Measurements from ENCODE around the gene CACNA1I.

CACNA1I gene

DNA sequence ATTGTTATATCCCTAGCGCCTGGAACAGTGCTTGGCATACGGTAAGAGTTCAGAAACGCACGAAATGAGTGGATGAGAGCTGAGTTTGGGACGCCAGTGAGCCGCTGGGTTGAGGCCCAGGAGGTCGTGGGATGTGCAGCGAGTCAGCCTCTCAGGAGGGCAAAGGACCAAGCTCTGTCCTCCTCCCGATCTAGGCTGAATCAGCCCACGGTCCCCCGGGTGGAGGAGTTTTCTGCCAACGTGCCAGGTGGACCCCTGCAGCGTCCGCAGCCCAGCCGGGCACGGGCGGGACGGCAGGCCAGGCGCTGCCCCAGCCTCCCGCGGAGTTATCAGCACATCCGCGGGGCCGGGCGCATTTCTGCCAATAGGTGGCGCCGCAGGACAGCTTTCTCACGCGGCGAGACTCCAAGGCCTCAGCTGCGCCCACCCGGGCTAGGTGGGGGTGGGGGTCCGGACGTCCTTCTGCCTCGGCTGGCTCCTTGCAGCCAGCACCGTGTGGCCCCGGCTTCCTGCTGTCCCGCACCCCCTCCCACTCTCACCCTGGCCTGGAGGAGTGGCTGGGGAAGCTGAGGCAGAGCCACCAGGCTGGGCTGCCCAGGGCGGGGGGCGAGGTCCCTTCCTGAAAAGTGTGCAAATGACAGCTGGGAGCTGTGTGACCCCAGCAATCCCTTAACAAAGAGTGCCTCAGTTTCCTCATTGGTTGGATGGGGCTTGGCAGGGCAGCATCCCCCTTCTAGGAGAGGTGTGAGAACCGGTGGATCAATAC, 35.8 kb upstream of the CACNA1I start:
- in situ Hi-C loops (cut with MboI; ENCODE audit: low sequenced_read_pairs), result loop anchor here (5.0 to 25.0 kb wide), 2 partner anchors 498 to 803 kb away; partner anchors contain the start of gene ADSL

DNA sequence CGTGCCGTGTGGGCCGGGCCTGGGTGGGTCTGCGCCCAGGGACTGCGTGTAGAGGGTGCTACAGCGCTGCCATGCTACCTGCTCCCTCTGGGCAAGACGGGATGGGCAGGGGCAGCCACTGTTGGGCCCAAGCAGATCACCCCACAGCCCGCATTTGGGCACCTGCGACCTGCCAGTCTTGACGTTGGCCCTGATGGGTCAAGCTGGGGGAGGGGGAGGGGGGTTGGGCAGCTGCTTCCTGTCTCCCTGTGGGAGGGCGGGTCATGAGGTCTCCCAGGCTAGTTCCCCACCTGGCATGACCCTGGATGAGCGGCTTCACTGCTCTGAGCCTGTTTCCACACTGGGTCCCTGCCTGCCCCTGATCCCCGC, 35.2 kb upstream of the CACNA1I start:
- in situ Hi-C loops (cut with MboI; ENCODE audit: low sequenced_read_pairs), result loop anchor here (5.0 to 25.0 kb wide), 2 partner anchors 497 to 802 kb away; partner anchors contain the start of gene ADSL

DNA sequence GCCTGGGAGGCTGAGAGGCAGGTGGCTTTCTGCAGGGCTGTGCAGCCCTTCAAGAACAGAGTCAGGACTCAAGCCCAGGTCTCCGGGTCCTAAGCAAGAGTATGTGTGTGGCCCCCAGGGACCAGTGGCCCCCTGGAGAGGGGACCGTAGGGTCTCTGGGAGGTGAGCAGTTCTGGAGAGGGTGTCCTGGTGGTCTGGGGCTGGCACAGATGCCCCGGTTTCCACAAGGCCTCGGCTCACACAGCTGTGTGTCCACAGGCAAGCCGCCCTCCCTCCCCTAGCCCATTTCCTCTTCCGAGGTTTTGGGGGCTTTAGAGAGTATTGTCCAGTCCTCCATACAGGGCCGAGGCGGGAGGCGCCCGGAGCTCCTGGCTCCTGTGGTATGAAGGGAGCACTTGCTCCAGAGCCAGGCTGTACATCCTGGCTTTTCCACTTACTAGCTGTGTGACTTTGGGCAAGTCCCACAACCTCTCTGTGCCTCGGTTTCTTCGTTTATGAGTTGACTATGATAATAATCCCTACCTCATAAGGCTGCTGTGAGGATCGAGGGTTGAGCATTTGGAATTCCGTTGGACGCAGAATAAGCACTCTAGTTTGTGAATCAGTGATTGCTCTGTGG, 34.6 kb upstream of the CACNA1I start:
- in situ Hi-C loops (cut with MboI; ENCODE audit: low sequenced_read_pairs), result loop anchor here (5.0 to 25.0 kb wide), 2 partner anchors 496 to 801 kb away; partner anchors contain the start of gene ADSL

DNA sequence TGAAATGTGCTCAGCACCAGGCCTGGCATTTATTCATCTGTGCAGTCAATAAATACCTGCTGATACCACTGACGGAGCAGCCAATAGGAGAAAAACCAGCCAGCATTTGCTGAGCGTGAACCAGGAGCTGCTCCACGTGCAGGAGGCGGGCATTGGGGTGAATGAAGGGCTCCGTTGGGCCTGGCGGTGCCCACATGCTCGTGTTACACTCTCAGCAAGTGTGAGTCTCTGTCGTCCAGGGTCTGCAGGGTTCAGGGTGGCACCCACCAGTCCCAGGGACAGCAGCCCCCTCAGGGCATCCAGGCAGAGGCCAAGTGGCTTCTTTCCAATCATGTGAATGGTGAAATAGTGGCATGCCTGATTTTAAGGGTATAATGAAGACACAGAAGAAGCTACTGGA, 33.8 kb upstream of the CACNA1I start:
- in situ Hi-C loops (cut with MboI; ENCODE audit: low sequenced_read_pairs), result loop anchor here (5.0 to 25.0 kb wide), 2 partner anchors 496 to 801 kb away; partner anchors contain the start of gene ADSL

DNA sequence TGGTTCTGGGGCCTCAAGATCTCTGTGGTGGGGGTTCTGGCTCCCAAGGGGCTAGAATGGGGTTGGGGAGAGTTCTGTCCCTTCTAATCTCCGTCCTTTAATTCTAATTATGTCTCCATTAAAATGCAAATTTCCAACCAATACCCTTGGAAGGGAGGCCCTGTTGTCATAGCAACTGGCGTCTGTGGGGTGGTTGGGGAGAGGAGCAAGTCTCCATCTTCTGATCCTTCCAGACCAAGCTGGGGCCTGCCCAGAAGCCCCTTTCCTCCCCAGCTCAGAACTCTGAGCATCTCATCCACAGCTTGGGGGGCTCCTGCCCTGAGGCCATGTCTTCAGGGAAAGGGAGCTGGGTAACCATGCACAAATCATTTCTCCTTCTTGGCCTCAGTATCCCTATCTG, 32.6 kb upstream of the CACNA1I start:
- in situ Hi-C loops (cut with MboI; ENCODE audit: low sequenced_read_pairs), result loop anchor here (5.0 to 25.0 kb wide), 2 partner anchors 494 to 799 kb away; partner anchors contain the start of gene ADSL

DNA sequence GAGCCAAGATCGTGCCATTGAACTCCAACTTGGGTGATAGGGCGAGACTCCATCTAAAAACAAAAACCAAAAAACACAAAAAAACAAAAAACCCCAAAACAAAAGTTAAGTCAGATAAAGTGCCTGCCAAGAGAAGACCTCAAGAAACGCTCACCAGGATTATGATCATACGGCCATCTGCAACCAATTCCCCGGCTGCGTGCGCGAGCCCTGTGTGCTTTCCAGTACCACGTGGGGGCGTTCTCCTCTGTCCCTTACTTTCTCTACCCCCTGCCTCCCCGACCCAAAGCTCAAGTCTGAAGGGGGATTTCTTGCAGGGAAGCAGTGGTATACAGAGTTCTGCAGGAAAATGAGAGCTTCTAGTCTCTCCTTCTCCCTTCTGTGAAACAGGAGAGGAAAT, 27.5 kb upstream of the CACNA1I start:
- in situ Hi-C loops (cut with MboI; ENCODE audit: low sequenced_read_pairs), result loop anchor here (25.0 kb wide), 1 partner anchor 794 kb away; the partner anchor contains the start of gene ADSL

DNA sequence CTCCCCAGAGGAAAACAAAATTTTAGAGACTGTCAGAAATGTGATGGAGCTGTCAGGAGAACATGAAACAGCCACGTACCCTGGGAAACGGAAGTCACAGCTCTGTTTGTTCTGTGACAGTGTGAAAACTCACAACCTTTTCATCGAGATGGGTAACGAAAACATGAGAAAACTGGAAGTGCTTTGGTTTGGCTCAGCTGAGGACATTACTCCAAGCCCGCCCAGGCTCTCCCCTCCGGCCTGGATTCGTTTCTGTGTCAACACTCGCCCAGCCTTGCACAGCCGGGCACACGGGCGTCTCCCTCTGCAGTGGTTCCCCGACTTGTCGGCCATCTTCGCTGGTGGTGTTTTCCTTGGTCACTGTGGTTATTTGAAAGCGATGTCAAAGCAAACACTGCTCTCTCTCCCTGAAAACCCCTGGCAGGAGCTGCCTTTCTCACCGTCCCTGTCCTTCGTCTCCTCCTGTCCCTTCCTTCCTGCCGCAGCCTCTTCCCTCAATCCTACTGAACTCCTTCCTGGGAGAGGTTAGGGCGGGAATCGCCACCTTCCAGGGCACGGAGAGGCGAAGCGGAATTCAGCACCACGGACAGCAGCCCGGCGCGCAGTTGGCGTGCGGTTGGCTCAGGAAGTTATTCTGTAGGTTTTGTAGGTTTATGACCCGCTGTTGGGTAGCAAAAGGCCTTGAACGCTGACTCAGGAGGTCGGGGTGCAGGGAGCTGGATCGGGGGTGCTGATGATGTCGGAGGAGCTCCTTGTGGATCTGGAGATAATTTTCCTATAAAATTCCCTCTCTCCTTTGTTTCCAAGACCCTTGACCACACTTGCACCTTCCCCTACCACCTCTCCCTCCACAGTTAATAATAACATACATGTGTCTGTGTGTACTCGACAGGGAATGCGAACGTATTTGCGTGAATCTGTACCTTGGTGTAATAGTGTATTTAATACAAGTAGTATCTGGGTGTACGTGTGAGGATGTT, 24.9 kb upstream of the CACNA1I start:
- in situ Hi-C loops (cut with MboI; ENCODE audit: low sequenced_read_pairs), result loop anchor here (25.0 kb wide), 1 partner anchor 792 kb away; the partner anchor contains the start of gene ADSL

DNA sequence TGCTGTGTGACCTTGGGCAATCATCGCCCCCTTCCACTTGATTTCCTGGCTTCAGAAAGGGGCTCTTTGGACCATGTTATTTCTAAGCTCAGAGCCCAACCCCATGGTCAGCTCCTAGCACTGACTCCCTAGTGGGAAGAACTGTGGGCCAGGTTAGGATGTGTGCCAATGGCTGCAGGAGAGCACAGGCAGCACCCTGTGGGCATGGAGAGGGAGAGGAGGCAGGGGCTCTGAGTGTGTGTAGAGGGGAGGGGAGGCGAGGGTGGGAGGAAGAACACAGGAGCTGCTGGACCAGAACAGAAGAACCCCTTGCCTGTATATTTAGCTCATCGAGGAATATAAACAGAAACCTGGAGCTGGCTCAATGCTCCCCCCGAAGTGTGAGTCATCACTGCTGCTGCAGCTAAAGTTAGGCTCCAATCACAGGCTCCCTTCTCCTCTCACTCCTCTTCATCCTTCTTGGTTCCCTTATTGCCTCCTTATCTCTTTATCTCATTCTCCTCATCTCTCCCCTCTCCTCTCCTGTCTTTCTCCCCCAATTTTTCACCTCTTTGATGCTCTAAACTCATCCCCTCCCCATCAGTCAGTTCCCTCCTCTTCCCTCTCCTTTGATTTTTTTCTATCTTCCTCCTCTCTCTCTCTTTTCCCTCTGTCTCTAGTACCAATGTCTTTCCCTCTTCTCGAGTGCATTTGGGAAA, 23.5 kb upstream of the CACNA1I start:
- in situ Hi-C loops (cut with MboI; ENCODE audit: low sequenced_read_pairs), result loop anchor here (25.0 kb wide), 1 partner anchor 790 kb away; the partner anchor contains the start of gene ADSL

DNA sequence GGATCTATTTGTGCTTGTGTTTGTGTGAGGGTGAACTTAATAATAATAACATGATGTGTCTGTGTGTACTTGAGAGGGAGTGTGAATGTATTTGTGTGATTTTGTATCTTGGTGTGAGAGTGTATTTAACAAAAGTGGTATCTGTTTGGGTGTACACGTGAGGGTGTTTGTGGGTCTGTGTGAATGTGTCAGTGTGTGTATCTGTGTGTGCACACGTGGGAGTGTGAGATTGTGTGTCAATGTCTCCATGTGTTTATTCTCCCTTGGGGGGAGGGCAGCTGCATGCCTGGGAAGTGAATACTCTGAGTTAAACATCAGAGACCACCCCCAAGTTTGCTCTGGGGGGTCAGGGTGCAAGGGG, 23.0 kb upstream of the CACNA1I start:
- in situ Hi-C loops (cut with MboI; ENCODE audit: low sequenced_read_pairs), result loop anchor here (25.0 kb wide), 1 partner anchor 790 kb away; the partner anchor contains the start of gene ADSL

DNA sequence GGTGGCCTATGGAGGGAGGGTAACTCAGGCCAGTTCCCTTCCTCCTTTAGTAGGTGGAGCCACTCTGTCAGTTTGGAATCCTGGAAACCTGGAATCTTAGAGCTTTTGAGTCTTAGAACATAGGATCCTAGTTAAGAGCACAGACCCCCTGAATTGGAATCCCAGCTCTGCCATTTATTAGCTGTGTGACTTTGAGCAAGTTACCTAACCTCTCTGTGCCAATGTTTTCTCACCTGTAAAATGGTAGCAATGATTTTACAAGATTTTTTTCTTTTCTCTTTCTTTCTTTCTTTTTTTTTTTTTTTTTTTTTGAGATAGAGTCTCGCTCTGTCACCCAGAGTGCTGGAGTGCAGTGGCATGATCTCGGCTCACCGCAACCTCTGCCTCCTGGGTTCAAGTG, 17.1 kb upstream of the CACNA1I start:
- in situ Hi-C loops (cut with MboI; ENCODE audit: low sequenced_read_pairs), result no loop called here

DNA sequence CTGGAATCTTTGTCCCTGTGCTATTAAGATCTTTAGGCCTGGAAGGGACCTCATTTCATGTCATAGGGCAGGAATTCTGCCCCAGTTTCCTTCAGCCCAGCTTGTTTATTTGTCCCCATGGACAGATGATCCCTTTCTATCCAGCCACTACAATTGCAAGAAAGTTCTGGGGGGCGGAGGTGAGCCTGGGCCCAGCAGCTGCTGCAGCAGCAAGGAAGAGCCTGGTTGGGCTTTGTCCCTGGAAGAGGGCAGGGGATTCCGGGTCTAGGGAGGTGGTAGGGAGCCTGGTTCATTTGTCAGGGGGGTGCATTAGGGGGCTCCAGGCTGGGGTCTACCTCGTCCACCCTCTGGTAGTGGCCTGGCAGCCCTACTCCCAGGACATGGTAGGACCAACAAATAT, 16.4 kb upstream of the CACNA1I start:
- in situ Hi-C loops (cut with MboI; ENCODE audit: low sequenced_read_pairs), result no loop called here

DNA sequence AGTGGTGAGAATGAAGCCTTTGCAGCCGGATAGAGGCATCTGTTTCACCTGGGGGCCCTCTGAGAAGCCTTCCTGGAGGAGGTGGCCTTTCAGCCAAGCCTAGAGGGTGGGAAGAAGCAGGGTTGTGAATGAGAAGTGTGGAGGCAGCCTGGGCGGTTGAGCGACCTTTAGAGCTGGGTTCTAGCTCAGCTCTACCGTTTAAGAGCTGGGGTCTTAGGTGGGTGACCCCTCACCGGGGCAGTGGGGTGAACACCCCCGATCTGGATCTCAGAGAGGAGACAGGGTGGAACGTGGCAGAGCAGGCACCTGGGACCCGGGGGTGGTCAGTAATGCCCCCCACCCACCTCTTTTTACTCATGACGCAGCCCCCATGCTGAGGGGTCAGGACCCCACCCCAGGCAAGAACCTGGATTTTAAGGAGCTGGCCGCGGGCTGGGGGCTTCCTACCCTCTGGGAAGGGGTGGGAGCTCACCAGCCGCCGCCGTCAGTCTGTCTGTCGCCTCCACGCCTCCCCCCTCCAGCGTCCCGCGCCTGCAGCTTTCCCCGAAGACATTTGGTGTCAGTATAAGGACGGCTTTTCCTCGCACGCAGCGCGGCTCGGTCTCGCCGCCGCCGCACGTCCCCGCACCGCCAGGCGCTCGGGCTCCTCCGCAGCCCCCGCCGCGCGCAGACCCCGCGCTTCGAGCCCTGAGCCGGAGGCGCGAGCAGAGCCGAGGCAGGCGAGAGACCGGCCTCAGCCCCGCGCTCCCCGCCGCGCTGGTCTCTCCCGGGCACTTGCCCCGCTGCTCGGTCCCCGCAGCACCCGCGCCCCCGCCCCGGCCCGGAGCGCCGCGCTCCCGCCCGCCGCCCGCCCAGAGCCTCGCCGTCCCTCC, 13.3 kb upstream of the CACNA1I start:
- in situ Hi-C loops (cut with MboI; ENCODE audit: low sequenced_read_pairs), result no loop called here

DNA sequence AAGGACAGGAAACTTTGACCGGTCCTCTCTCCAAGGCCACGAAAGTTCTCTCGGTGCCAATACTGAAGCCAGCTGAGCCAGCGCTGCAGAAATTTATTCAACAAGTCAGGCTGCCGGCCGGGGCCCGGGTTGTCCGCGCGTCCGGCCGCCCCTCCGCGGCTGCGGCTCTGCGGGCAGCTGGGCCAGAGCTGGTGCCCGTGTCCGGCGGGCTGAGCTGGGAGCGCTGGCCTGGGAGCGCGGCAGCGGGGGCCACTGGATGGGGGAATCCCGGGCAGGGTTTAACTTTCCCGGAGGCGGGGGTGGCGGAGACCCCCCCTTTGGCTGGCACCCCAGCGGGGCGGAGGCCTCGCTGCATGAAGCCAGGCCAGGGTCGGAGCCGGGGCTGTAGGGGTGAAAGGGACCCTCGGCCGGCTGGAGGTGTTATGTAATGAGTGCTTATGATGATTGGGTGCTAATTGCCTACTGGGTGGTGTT, 12.3 kb upstream of the CACNA1I start:
- in situ Hi-C loops (cut with MboI; ENCODE audit: low sequenced_read_pairs), result no loop called here

DNA sequence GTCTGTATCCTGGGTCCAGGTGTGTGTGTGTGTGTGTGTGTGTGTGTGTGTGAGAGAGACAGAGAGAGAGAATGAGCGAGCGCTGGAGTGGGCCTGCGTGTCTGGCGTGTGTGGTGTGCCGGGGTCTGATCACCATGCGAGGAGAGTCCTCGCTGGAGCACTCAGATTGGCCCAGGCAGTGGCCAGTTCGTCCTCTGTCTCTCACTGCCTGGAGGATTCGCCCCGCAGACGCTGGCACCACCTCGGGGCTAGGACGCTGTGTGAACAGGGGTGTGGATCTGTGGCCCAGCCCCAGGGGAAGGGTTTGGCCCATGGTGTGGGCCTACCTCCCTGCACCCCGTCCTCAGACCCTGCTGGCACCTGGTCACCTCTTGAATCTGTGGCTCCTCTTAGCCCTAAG, 11.6 kb upstream of the CACNA1I start:
- in situ Hi-C loops (cut with MboI; ENCODE audit: low sequenced_read_pairs), result no loop called here

DNA sequence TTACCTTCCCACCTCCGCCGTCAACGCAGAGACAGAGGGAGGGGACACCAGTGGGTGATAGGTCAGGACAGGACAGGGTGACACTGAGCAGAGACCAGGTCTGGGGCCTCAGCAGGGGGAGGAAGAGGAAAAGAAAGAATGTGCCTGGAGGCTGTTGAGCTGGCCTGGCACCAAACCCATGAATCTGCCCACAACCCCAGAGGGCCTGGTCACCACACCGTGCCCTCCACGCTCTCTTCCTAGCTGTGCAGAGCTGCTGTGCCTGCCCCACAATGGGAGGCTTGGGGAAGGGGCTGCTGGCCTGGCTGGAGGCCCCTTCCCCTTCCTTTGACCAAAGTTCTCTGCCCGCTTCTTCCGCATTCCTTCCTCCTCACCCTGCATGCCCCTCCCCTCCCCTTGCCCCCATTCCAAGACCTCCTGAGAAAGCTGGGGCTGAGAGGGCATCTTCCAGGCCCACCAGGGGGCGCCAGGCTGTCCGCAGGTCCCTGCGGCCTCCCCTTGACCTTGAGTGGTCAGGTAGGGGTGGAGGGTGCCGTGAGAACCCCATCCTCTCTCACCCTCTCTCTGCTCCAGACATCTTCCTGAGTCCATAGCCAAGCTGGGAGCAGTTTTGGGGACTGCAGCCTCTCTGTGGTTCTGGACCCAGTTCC, 11.0 kb upstream of the CACNA1I start:
- in situ Hi-C loops (cut with MboI; ENCODE audit: low sequenced_read_pairs), result no loop called here

DNA sequence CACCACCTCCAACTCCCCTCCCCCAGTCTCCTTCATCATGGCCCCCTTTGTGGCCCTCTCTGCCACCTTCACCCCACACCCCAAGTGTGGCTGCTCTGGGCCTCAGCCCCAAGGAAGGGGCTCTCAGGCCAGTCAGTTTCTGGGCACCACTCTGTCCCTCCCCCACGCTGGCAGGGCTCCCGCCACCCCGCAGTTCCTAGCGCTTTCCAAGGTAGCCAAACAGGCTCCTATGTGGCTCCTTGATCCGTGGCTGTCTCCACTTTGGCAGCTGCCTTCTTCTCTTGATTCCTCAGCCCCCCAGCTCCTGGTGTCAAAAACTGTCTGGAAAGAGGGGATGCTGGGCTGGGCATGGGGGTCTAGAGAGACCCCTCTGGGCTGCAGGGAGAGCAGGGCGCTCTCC, 10.4 kb upstream of the CACNA1I start:
- in situ Hi-C loops (cut with MboI; ENCODE audit: low sequenced_read_pairs), result no loop called here

DNA sequence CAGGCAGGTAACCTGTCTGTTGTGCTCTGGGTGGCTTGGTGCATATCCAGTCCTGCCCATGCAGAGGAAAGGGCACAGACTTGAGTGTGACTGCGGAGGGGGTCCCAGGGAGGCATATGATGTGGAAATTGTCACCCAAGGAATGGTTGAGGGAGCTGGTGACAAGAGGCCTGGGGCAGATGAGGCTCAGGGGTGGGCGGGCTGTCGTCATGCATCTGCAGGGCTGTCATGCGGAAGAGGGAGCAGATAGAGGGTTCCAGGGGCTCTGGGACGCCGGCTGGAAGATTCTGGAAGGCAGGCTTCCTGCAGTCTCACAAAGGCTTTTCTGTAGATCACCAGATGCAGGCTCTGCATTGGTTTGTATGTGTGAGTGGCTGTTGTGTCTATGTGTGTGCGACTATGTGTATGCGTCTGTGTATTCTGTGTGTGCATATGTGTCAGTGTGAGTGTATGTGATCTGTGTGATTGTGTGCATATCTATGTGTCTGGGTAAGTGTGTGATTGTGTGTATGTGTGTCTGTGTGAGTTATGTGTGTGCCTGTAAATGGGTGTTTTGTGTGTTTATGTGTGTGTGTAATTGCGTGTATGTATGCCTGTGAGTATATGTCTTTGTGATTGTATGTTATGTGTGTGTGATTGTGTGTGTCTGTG, 7.6 kb upstream of the CACNA1I start:
- in situ Hi-C loops (cut with MboI; ENCODE audit: low sequenced_read_pairs), result no loop called here

Measured in HL-60/S4 treated with retinoic acid at 250 ng/mL for 4 days and 3 days (cell line).